ENCODE results near the gene FGD5.

The FGD5 gene

DNA sequence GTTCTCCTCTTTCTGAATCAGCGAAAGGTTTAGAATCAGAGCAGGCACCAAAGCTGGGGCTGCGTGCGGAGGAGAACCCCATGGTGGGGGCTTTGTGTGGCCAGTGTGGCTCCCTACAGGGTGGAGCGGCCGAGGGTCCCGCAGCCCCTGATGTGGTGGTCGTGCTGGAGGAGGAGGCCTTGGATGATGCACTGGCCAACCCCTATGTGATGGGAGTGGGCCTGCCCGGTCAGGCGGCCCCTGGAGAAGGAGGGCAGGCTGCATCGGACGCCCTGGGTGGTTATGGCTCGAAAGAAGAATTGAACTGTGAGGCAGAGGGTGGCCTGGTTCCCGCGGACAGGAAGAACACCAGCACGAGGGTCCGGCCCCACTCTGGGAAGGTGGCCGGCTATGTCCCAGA, 1.4 kb downstream of the FGD5 start:
- Histone ChIP-seq H2AK5ac (ENCODE audit: low read depth, low read length) (peak overlapping the region; percentile 24), H4K91ac (ENCODE audit: low read depth, low read length, poor library complexity) (no peak overlapping the region), H3K27ac (replicated peaks; ENCODE audit: low read length) (no peak overlapping the region), H3K4me3 (ENCODE audit: low read length in 2 of 2) (no peak overlapping the region), H3K79me1 (ENCODE audit: low read depth, low read length) (no peaks in the 10 kb centered on the region), H3K18ac (ENCODE audit: low read length) (peak overlapping the region; percentile 67), H3K27me3 (ENCODE audit: control insufficient read depth in 3 of 3, insufficient read depth in 3 of 3, low read depth in 1 of 3, low read length in 3 of 3) (peaks cover 0 to 41% (median 2%) of the 10 kb centered on the region in 3 experiments), H3K9me3 (replicated peaks in 1 of 2; ENCODE audit: control insufficient read depth in 2 of 2, insufficient read depth in 1 of 2, low read depth in 1 of 2, low read length in 2 of 2) (no peaks in the 10 kb centered on the region), H2BK12ac (ENCODE audit: low read length) (no peak overlapping the region), H3K4ac (ENCODE audit: low read length) (no peak overlapping the region), H3K36me3 (replicated peaks in 1 of 2; ENCODE audit: control insufficient read depth in 2 of 2, insufficient read depth in 2 of 2, low read length in 2 of 2) (no peaks in the 10 kb centered on the region), H3K9ac (ENCODE audit: low read depth, low read length, poor library complexity) (no peak overlapping the region), H3K23ac (ENCODE audit: low read depth, low read length, poor library complexity) (peak overlapping the region; percentile 27), H2AFZ (ENCODE audit: low read length) (no peak overlapping the region), H3K14ac (ENCODE audit: low read length) (no peak overlapping the region), H3K4me1 (ENCODE audit: control insufficient read depth in 2 of 2, insufficient read depth in 1 of 2, low read depth in 1 of 2, low read length in 2 of 2) (peaks cover 0 to 4% of the 10 kb centered on the region in 2 donors), H2BK120ac (ENCODE audit: low read depth, low read length) (no peak overlapping the region), H3K4me2 (ENCODE audit: insufficient read depth, low read length, poor library complexity, severe bottlenecking) (no peak overlapping the region), H2BK15ac (ENCODE audit: low read length) (no peak overlapping the region), H4K8ac (ENCODE audit: low read depth, low read length) (no peak overlapping the region), H2BK5ac (ENCODE audit: low read length) (no peak overlapping the region)
- DNase-seq (ENCODE audit: low spot score): no peak
- no CpG with 5 or more reads among the region's 17 CpGs for WGBS, 2 donors (ENCODE audit: extremely low coverage in 2 of 2, insufficient read length in 2 of 2, insufficient replicate concordance in 1 of 2)

DNA sequence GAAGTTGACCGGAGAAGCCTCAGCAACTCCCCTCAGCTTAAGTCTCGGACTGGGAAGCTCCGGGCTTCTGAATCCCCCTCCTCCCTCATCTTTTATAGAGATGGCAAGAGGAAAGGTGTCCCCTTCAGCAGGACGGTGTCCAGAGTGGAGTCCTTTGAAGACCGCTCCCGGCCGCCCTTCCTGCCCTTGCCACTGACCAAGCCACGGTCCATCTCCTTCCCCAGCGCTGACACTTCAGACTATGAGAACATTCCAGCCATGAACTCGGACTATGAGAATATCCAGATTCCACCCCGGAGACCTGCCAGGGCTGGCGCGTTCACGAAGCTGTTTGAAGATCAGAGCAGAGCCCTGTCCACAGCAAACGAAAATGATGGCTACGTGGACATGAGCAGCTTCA, 2.4 kb downstream of the FGD5 start:
- no peak overlapping the region for H2BK12ac ChIP-seq (ENCODE audit: low read length)
- H3K9ac ChIP-seq (ENCODE audit: low read depth, low read length, poor library complexity): no peak overlapping the region
- WGBS, 2 donors (ENCODE audit: extremely low coverage in 2 of 2, insufficient read length in 2 of 2, insufficient replicate concordance in 1 of 2): no CpG with 5 or more reads among the region's 16 CpGs
- no peak overlapping the region for H2AK5ac ChIP-seq (ENCODE audit: low read depth, low read length)
- no peak overlapping the region for H4K8ac ChIP-seq (ENCODE audit: low read depth, low read length)
- H3K9me3 ChIP-seq (replicated peaks in 1 of 2; ENCODE audit: control insufficient read depth in 2 of 2, insufficient read depth in 1 of 2, low read depth in 1 of 2, low read length in 2 of 2): no peaks in the 10 kb centered on the region
- no peak overlapping the region for H2BK5ac ChIP-seq (ENCODE audit: low read length)
- H3K4me2 ChIP-seq (ENCODE audit: insufficient read depth, low read length, poor library complexity, severe bottlenecking): no peak overlapping the region
- H3K36me3 ChIP-seq (replicated peaks in 1 of 2; ENCODE audit: control insufficient read depth in 2 of 2, insufficient read depth in 2 of 2, low read length in 2 of 2): no peaks in the 10 kb centered on the region
- no peak overlapping the region for H3K18ac ChIP-seq (ENCODE audit: low read length)
- no peak overlapping the region for H3K14ac ChIP-seq (ENCODE audit: low read length)
- H3K23ac ChIP-seq (ENCODE audit: low read depth, low read length, poor library complexity): no peak overlapping the region
- no peaks in the 10 kb centered on the region for H3K79me1 ChIP-seq (ENCODE audit: low read depth, low read length)
- H4K91ac ChIP-seq (ENCODE audit: low read depth, low read length, poor library complexity): no peak overlapping the region
- peaks cover 0 to 42% (median 2%) of the 10 kb centered on the region in 3 experiments for H3K27me3 ChIP-seq (ENCODE audit: control insufficient read depth in 3 of 3, insufficient read depth in 3 of 3, low read depth in 1 of 3, low read length in 3 of 3)
- DNase-seq (ENCODE audit: low spot score): no peak
- no peak overlapping the region for H2AFZ ChIP-seq (ENCODE audit: low read length)
- H2BK120ac ChIP-seq (ENCODE audit: low read depth, low read length): no peak overlapping the region
- H2BK15ac ChIP-seq (ENCODE audit: low read length): no peak overlapping the region
- H3K4me3 ChIP-seq (ENCODE audit: low read length in 2 of 2): no peak overlapping the region
- peaks cover 0 to 4% of the 10 kb centered on the region in 2 donors for H3K4me1 ChIP-seq (ENCODE audit: control insufficient read depth in 2 of 2, insufficient read depth in 1 of 2, low read depth in 1 of 2, low read length in 2 of 2)
- H3K27ac ChIP-seq (replicated peaks; ENCODE audit: low read length): no peak overlapping the region
- H3K4ac ChIP-seq (ENCODE audit: low read length): no peak overlapping the region

DNA sequence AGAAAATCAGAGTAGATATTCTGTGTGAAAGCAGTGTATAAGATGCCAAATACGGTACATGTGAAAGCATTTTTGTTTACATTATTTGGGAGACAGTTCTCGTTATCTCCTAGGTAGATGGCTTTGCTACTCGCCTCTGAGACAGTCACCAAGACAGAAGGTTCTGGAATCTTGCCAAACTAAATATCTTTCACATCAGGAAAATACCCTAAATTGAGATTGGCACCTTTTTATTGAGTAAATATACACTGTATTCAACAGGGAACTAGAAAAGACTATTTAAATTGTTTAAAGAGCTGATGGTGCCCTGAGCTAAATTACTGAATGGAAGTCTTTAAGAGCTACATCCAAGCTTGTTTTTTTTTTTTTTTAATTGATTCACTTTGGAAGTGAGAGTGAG, 3.4 kb downstream of the FGD5 start:
- H4K91ac ChIP-seq (ENCODE audit: low read depth, low read length, poor library complexity): no peak overlapping the region
- H4K8ac ChIP-seq (ENCODE audit: low read depth, low read length): no peak overlapping the region
- H2BK120ac ChIP-seq (ENCODE audit: low read depth, low read length): no peak overlapping the region
- H3K4me1 ChIP-seq (ENCODE audit: control insufficient read depth in 2 of 2, insufficient read depth in 1 of 2, low read depth in 1 of 2, low read length in 2 of 2): peaks cover 0 to 4% of the 10 kb centered on the region in 2 donors
- no peaks in the 10 kb centered on the region for H3K36me3 ChIP-seq (replicated peaks in 1 of 2; ENCODE audit: control insufficient read depth in 2 of 2, insufficient read depth in 2 of 2, low read length in 2 of 2)
- no peak overlapping the region for H2BK15ac ChIP-seq (ENCODE audit: low read length)
- H3K27me3 ChIP-seq (ENCODE audit: control insufficient read depth in 3 of 3, insufficient read depth in 3 of 3, low read depth in 1 of 3, low read length in 3 of 3): peaks cover 0 to 42% (median 2%) of the 10 kb centered on the region in 3 experiments
- H3K23ac ChIP-seq (ENCODE audit: low read depth, low read length, poor library complexity): no peak overlapping the region
- DNase-seq (ENCODE audit: low spot score): no peak
- H3K4me2 ChIP-seq (ENCODE audit: insufficient read depth, low read length, poor library complexity, severe bottlenecking): no peak overlapping the region
- H3K79me1 ChIP-seq (ENCODE audit: low read depth, low read length): no peaks in the 10 kb centered on the region
- no peak overlapping the region for H3K4ac ChIP-seq (ENCODE audit: low read length)
- H2AK5ac ChIP-seq (ENCODE audit: low read depth, low read length): no peak overlapping the region
- H2BK5ac ChIP-seq (ENCODE audit: low read length): no peak overlapping the region
- no peak overlapping the region for H3K14ac ChIP-seq (ENCODE audit: low read length)
- no peak overlapping the region for H2BK12ac ChIP-seq (ENCODE audit: low read length)
- WGBS, 2 donors (ENCODE audit: extremely low coverage in 2 of 2, insufficient read length in 2 of 2, insufficient replicate concordance in 1 of 2): no CpG with 5 or more reads among the region's 3 CpGs
- H3K9me3 ChIP-seq (replicated peaks in 1 of 2; ENCODE audit: control insufficient read depth in 2 of 2, insufficient read depth in 1 of 2, low read depth in 1 of 2, low read length in 2 of 2): no peaks in the 10 kb centered on the region
- H3K18ac ChIP-seq (ENCODE audit: low read length): no peak overlapping the region
- H3K9ac ChIP-seq (ENCODE audit: low read depth, low read length, poor library complexity): no peak overlapping the region
- H3K4me3 ChIP-seq (ENCODE audit: low read length in 2 of 2): no peak overlapping the region
- H2AFZ ChIP-seq (ENCODE audit: low read length): no peak overlapping the region
- no peak overlapping the region for H3K27ac ChIP-seq (replicated peaks; ENCODE audit: low read length)

DNA sequence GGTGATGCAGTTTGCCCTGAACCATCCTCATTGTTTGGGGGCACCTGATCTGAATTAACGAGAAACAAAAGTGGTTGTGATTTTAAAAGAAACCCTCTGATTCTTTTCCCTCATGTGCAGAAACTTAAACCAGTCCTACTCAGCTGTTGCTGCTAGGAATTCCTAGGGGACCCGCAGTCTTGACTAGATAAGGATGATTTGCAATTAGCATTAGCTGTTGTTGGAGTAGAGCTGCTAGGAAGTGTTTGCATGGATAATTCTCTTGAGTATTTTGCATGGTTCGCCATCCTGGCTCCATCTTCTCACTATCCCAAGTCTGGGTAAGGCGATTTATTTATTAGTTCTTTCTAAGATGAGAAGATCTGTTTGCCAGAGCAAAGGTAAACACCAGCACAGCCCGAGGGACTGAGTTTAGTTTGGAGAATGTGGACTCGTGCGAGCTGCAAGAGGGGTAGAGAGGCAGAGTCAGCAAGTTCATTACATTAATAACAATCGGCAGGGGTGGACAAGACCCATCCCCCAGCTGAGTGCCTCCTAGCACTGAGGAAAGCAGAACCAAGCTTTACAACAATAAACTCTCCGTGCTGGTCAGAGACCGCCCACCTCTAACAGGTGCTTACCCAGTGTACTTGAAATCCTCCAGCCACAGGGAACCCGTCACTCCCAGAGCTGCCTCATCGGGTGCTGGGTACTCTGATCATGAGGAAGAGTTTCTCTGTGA, 4.1 kb downstream of the FGD5 start:
- no peak overlapping the region for H2BK15ac ChIP-seq (ENCODE audit: low read length)
- no CpG with 5 or more reads among the region's 12 CpGs for WGBS, 2 donors (ENCODE audit: extremely low coverage in 2 of 2, insufficient read length in 2 of 2, insufficient replicate concordance in 1 of 2)
- no peak overlapping the region for H4K91ac ChIP-seq (ENCODE audit: low read depth, low read length, poor library complexity)
- H2BK12ac ChIP-seq (ENCODE audit: low read length): no peak overlapping the region
- H3K4me1 ChIP-seq (ENCODE audit: control insufficient read depth in 2 of 2, insufficient read depth in 1 of 2, low read depth in 1 of 2, low read length in 2 of 2): peaks cover 0 to 6% of the 10 kb centered on the region in 2 donors
- H3K4me3 ChIP-seq (ENCODE audit: low read length in 2 of 2): no peak overlapping the region
- no peaks in the 10 kb centered on the region for H3K79me1 ChIP-seq (ENCODE audit: low read depth, low read length)
- peaks cover 0 to 47% (median 2%) of the 10 kb centered on the region in 3 experiments for H3K27me3 ChIP-seq (ENCODE audit: control insufficient read depth in 3 of 3, insufficient read depth in 3 of 3, low read depth in 1 of 3, low read length in 3 of 3)
- H3K9me3 ChIP-seq (replicated peaks in 1 of 2; ENCODE audit: control insufficient read depth in 2 of 2, insufficient read depth in 1 of 2, low read depth in 1 of 2, low read length in 2 of 2): no peaks in the 10 kb centered on the region
- H3K23ac ChIP-seq (ENCODE audit: low read depth, low read length, poor library complexity): no peak overlapping the region
- H3K36me3 ChIP-seq (replicated peaks in 1 of 2; ENCODE audit: control insufficient read depth in 2 of 2, insufficient read depth in 2 of 2, low read length in 2 of 2): no peaks in the 10 kb centered on the region
- no peak overlapping the region for H3K9ac ChIP-seq (ENCODE audit: low read depth, low read length, poor library complexity)
- no peak overlapping the region for H3K4me2 ChIP-seq (ENCODE audit: insufficient read depth, low read length, poor library complexity, severe bottlenecking)
- H2AFZ ChIP-seq (ENCODE audit: low read length): no peak overlapping the region
- no peak overlapping the region for H2BK5ac ChIP-seq (ENCODE audit: low read length)
- H3K18ac ChIP-seq (ENCODE audit: low read length): no peak overlapping the region
- no peak overlapping the region for H3K4ac ChIP-seq (ENCODE audit: low read length)
- no peak overlapping the region for H3K27ac ChIP-seq (replicated peaks; ENCODE audit: low read length)
- DNase-seq (ENCODE audit: low spot score): no peak
- H3K14ac ChIP-seq (ENCODE audit: low read length): no peak overlapping the region
- H2BK120ac ChIP-seq (ENCODE audit: low read depth, low read length): no peak overlapping the region
- H2AK5ac ChIP-seq (ENCODE audit: low read depth, low read length): no peak overlapping the region
- no peak overlapping the region for H4K8ac ChIP-seq (ENCODE audit: low read depth, low read length)

Data from neuronal stem cell (in vitro differentiated cells).